Keratinocyte (primary cell): ENCODE measurements around the gene DEPDC5. TPM values are rescaled to one million over a fixed set of nuclear protein-coding genes. Genes with fewer than 3 reads are reported as not detected.
A peak's percentile ranks its signal among the peaks of the same experiment; 100 is the strongest.

Experiments
- DNase-seq: peaks from one replicate; pipeline ENCODE4 v3.0.0-alpha.2; 2011; ENCODE audit warnings: low read depth, missing footprints, low spot score
- FAIRE-seq: peaks from 2 replicates; lab custom pipeline; 2011; peaks lifted over from hg19 to GRCh38; lab: Jason Lieb, UNC
- H2AFZ ChIP-seq: 2 replicates; pipeline ENCODE4 v1.6.0; 2012; ENCODE audit warnings: low read length, control low read depth, inconsistent platforms; ENCODE audit not compliant: control insufficient read depth
- H3K27ac ChIP-seq: 2 replicates; pipeline ENCODE4 v1.5.1; 2011; ENCODE audit warnings: low read length; ENCODE audit not compliant: control insufficient read depth, insufficient read depth
- H3K27me3 ChIP-seq: 3 replicates; pipeline ENCODE4 v1.6.0; 2011; ENCODE audit warnings: low read length; ENCODE audit not compliant: control insufficient read depth, insufficient read depth; ENCODE audit errors: extremely low read depth
- H3K36me3 ChIP-seq, 2 experiments: 2 replicates in 1 of 2; 3 replicates in 1 of 2; pipeline ENCODE4 v1.5.1; 2011; ENCODE audit warnings: low read length in 2 of 2, mild to moderate bottlenecking in 1 of 2; ENCODE audit not compliant: control insufficient read depth in 2 of 2, insufficient read depth in 2 of 2; ENCODE audit errors: extremely low read depth in 1 of 2
- H3K4me1 ChIP-seq: 3 replicates; pipeline ENCODE4 v1.5.1; 2011; ENCODE audit warnings: low read length; ENCODE audit not compliant: control insufficient read depth, insufficient read depth; ENCODE audit errors: extremely low read depth
- H3K4me2 ChIP-seq: 3 replicates; pipeline ENCODE4 v1.6.0; 2011; ENCODE audit warnings: low read depth, low read length; ENCODE audit not compliant: control insufficient read depth, insufficient read depth; ENCODE audit errors: extremely low read depth
- H3K4me3 ChIP-seq, 3 experiments: fragments of 200-600 bp in 1 of 3; sonication (generic) in 1 of 3; 2 replicates in 2 of 3; 3 replicates in 1 of 3; pipeline ENCODE4 v1.5.1; 2011 to 2016; ENCODE audit warnings: low read length in 3 of 3, mild to moderate bottlenecking in 3 of 3, control low read depth in 2 of 3, inconsistent platforms in 1 of 3, low read depth in 1 of 3, mixed read lengths in 1 of 3, mixed run types in 1 of 3, moderate library complexity in 1 of 3; ENCODE audit not compliant: control insufficient read depth in 2 of 3, insufficient read depth in 2 of 3; ENCODE audit errors: extremely low read depth in 1 of 3
- H3K79me2 ChIP-seq: 2 replicates; pipeline ENCODE4 v1.6.0; 2012; ENCODE audit warnings: low read length; ENCODE audit not compliant: control insufficient read depth, insufficient read depth
- H3K9ac ChIP-seq: 3 replicates; pipeline ENCODE4 v1.6.0; 2011; ENCODE audit warnings: low read length; ENCODE audit not compliant: control insufficient read depth, insufficient read depth; ENCODE audit errors: extremely low read depth
- H3K9me1 ChIP-seq: 3 replicates; pipeline ENCODE4 v1.6.0; 2011; ENCODE audit warnings: low read length; ENCODE audit not compliant: control insufficient read depth, insufficient read depth; ENCODE audit errors: extremely low read depth
- H3K9me3 ChIP-seq: 2 replicates; pipeline ENCODE4 v1.5.1; 2012; ENCODE audit warnings: low read depth, low read length; ENCODE audit not compliant: control insufficient read depth
- H4K20me1 ChIP-seq: 3 replicates; pipeline ENCODE4 v1.6.0; 2011; ENCODE audit warnings: low read length; ENCODE audit not compliant: control insufficient read depth, insufficient read depth; ENCODE audit errors: extremely low read depth
- EZH2 ChIP-seq: IDR thresholded peaks from one replicate; pipeline ENCODE4 v1.6.1; 2012; ENCODE audit warnings: inconsistent platforms, mild to moderate bottlenecking, low read length, moderate library complexity
- dilution Hi-C: fragments of 300-500 bp; cut with MboI; formaldehyde crosslinking; loops from one replicate; pipeline ENCODE4 v1.7.0; 2020; ENCODE audit warnings: low sequenced_read_pairs; ENCODE audit not compliant: extremely low pct_ligation_motif_present
- polyA plus RNA-seq, 5 experiments: library from polyadenylated mRNA; depleted of rRNA in 3 of 5; stranded (reverse) in 3 of 5; stranded (forward) in 1 of 5; unstranded in 1 of 5; fragments of >200 nt; gene quantifications; 1 replicate in 1 of 5; 2 replicates in 3 of 5; 3 replicates in 1 of 5; pipeline versions ENCODE4 v1.2.1 to v1.2.3, GENCODE V29; 2011 to 2012; ENCODE audit warnings: missing spikeins in 2 of 5, low read depth in 1 of 5, low replicate concordance in 1 of 5
- TF ChIP-seq, protein P1 (sequence below), 3 experiments: IDR thresholded peaks in 1 of 3; conservative IDR thresholded peaks in 1 of 3; optimal IDR thresholded peaks in 1 of 3; 2 replicates in 2 of 3; 3 replicates in 1 of 3; pipeline versions ENCODE3 to v1.5.1; 2011; ENCODE audit warnings: low read length in 3 of 3, mild to moderate bottlenecking in 3 of 3, moderate library complexity in 2 of 3, control low read depth in 1 of 3, inconsistent platforms in 1 of 3; ENCODE audit not compliant: insufficient read depth in 2 of 3; ENCODE audit errors: extremely low read depth in 1 of 3

DEPDC5 gene
- polyA plus RNA-seq, 1 donor (not counting 4 experiments of a cell fraction or from before 2014, with no cell fraction given) = 9.7 TPM

DNA sequence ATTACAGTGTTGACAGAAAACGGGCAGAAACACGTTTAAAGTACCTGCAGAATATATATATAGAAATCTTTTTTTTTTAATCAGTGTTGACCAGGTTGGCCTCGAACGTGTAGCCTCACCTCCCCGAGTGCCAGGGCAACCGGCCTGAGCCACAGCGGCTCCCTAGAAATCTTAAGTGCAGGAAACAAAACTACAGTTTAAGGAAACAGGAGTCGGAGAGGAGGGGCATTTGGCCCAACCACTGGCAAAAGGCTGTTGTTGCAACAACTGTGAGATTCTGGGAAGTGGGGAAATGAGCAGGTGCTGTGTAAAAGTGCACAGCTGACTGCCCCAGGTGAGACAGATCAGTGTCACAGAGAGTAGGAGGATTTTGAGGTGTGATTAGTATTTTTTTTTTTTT lies 194.2 kb downstream of the DEPDC5 start:
- DNase-seq (no peak), FAIRE-seq (no peak)
- Histone ChIP-seq H3K4me2 (no peak overlapping the region), H2AFZ (no peak overlapping the region), H3K27me3 (no peaks in the 10 kb centered on the region), H3K4me1 (peaks cover 51% of the 10 kb centered on the region), H3K27ac (no peak overlapping the region), H3K4me3 (no peak overlapping the region), H3K79me2 (peaks cover 82% of the 10 kb centered on the region), H3K36me3 (peaks cover 16 to 38% of the 10 kb centered on the region in 2 experiments), H3K9me1 (no peaks in the 10 kb centered on the region), H3K9me3 (no peaks in the 10 kb centered on the region), H3K9ac (no peak overlapping the region), H4K20me1 (peaks cover 20% of the 10 kb centered on the region)
- dilution Hi-C loops = no loop called here
- TF ChIP-seq, protein P1, sequence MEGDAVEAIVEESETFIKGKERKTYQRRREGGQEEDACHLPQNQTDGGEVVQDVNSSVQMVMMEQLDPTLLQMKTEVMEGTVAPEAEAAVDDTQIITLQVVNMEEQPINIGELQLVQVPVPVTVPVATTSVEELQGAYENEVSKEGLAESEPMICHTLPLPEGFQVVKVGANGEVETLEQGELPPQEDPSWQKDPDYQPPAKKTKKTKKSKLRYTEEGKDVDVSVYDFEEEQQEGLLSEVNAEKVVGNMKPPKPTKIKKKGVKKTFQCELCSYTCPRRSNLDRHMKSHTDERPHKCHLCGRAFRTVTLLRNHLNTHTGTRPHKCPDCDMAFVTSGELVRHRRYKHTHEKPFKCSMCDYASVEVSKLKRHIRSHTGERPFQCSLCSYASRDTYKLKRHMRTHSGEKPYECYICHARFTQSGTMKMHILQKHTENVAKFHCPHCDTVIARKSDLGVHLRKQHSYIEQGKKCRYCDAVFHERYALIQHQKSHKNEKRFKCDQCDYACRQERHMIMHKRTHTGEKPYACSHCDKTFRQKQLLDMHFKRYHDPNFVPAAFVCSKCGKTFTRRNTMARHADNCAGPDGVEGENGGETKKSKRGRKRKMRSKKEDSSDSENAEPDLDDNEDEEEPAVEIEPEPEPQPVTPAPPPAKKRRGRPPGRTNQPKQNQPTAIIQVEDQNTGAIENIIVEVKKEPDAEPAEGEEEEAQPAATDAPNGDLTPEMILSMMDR (optimal IDR thresholded peaks at IDR 0.05 in 1 of 3, IDR thresholded peaks at IDR 0.05 in 1 of 3, conservative IDR thresholded peaks at IDR 0.05 in 1 of 3; ENCODE audit: extremely low read depth in 1 of 3, insufficient read depth in 2 of 3, low read length in 3 of 3) = no peak
- TF ChIP-seq EZH2 = no peak

DNA sequence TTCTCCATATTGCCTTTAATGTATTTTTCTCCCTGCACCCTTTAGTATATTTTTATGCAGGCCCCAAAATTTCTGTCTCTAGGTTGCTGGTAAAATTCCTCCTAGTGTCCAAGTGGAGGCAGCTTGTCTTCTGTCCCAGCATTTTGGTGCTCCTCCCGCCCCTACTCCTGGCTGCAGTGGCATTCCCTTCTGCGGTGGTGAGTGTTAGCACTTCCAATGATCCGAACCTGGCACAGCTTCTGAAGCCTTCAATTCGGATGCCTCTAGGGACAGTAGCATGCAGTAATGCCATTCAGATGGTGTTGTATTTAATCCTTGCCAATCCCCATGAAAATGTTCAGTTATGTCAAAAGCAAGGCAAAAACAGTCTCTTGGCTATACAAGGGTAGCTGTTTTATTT lies 196.4 kb downstream of the DEPDC5 start:
- Histone ChIP-seq H3K4me2 (no peak overlapping the region), H3K9ac (no peak overlapping the region), H3K36me3 (peaks cover 19 to 48% of the 10 kb centered on the region in 2 experiments), H3K9me3 (no peaks in the 10 kb centered on the region), H3K79me2 (peaks cover 96% of the 10 kb centered on the region), H3K27me3 (no peaks in the 10 kb centered on the region), H2AFZ (no peak overlapping the region), H3K27ac (peak overlapping the region; percentile 27), H3K4me3 (no peak overlapping the region), H3K9me1 (peaks cover 2% of the 10 kb centered on the region), H4K20me1 (peaks cover 33% of the 10 kb centered on the region), H3K4me1 (peaks cover 57% of the 10 kb centered on the region)
- dilution Hi-C loops = no loop called here
- DNase-seq (no peak), FAIRE-seq (no peak)
- TF ChIP-seq, protein P1 (optimal IDR thresholded peaks at IDR 0.05 in 1 of 3, IDR thresholded peaks at IDR 0.05 in 1 of 3, conservative IDR thresholded peaks at IDR 0.05 in 1 of 3; ENCODE audit: extremely low read depth in 1 of 3, insufficient read depth in 2 of 3, low read length in 3 of 3) = no peak
- TF ChIP-seq EZH2 = no peak
